ENCODE results near the gene SLC24A3.

Gene SLC24A3

DNA sequence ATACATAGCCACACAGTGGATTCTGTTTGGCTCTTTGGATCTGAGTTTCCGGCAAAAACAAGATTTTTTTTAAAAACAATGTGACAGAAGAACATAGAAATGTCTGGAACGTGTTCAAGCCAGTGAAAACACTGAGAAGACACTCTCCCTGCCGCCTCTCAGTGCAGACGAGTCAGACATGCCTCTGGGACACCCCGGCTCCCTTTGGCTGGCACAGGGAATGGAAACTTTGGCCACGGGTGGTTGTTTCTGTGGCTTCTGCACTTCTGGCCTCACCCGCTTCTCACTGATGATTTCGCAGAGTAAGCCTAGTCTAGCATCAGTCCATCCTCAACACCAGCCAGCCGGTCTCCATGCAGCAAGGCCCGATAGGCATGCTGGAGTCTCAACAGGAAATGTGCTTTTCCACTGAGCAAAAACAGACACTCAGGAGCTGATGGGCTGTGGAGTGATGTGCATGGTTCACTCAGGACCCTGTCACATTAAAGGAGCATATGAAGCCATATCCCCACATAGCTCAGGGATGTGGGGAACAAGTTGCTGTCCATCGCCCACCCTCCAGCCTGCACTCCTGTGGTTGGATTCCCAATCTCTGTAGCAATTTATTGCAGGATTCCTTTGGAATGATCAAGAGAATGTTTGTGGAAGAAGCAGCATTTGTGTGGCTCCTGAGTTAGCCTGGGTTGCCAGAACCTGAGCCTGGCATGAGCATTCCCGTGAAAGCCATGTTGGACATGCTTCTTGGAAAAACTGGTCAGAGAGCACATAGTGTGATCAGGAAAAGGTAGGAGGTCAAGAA, 283.7 kb downstream of the SLC24A3 start:
- Mint-ChIP-seq H3K36me3 (ENCODE audit: low read depth) (no peaks in the 10 kb centered on the region), H3K4me3 (no peak overlapping the region), H3K27me3 (no peaks in the 10 kb centered on the region), H3K27ac (no peak overlapping the region), H3K9me3 (no peaks in the 10 kb centered on the region), H3K4me1 (ENCODE audit: low read depth) (peaks cover 8% of the 10 kb centered on the region)
- intact Hi-C loops (cut with micrococcal nuclease) = no loop called here

DNA sequence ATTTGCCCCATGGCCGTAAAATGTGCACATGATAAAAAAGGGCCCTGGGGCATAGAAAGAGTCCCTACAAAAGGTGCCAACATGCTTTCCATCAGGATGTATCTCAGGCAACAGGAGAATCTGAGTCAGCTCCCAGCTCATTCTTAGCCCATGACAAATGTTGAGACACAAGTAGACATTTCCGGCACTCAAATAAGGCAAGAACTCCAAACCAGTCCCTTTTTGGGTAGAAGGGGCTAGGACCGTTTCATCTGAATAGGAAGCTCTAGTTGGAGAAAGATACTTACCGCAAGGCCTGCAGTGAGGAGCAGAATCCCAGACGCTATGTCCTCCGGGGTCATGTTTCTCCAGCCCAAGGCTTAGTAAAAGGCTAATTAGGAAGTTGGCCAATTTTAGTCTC, 284.6 kb downstream of the SLC24A3 start:
- Mint-ChIP-seq H3K4me1 (ENCODE audit: low read depth) (peaks cover 8% of the 10 kb centered on the region), H3K27me3 (no peaks in the 10 kb centered on the region), H3K9me3 (no peaks in the 10 kb centered on the region), H3K4me3 (no peak overlapping the region), H3K36me3 (ENCODE audit: low read depth) (no peaks in the 10 kb centered on the region), H3K27ac (no peak overlapping the region)
- intact Hi-C loops (cut with micrococcal nuclease) = no loop called here

DNA sequence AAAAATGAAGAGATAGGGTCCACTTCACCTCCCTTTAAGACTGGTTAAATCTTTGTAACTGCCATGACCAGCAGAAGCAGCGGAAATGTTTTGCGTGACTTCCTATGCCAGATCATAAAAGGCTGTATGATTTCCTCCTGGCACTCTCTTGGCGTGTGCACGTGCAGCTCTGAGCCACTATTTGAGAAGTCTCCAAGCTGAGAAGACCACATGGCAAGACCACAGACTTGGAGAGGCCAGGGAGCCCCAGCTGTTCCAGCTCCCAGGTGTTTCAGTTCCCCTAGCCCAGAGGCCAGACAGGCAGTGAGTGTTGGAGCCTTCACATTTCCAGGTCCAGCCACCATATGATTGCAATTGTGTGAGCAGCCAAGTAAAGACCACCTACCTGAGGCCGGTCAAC, 286.3 kb downstream of the SLC24A3 start:
- Mint-ChIP-seq H3K27me3 (no peaks in the 10 kb centered on the region), H3K4me1 (ENCODE audit: low read depth) (peaks cover 8% of the 10 kb centered on the region), H3K4me3 (no peak overlapping the region), H3K36me3 (ENCODE audit: low read depth) (no peaks in the 10 kb centered on the region), H3K27ac (no peak overlapping the region), H3K9me3 (no peaks in the 10 kb centered on the region)
- intact Hi-C loops (cut with micrococcal nuclease) = no loop called here

DNA sequence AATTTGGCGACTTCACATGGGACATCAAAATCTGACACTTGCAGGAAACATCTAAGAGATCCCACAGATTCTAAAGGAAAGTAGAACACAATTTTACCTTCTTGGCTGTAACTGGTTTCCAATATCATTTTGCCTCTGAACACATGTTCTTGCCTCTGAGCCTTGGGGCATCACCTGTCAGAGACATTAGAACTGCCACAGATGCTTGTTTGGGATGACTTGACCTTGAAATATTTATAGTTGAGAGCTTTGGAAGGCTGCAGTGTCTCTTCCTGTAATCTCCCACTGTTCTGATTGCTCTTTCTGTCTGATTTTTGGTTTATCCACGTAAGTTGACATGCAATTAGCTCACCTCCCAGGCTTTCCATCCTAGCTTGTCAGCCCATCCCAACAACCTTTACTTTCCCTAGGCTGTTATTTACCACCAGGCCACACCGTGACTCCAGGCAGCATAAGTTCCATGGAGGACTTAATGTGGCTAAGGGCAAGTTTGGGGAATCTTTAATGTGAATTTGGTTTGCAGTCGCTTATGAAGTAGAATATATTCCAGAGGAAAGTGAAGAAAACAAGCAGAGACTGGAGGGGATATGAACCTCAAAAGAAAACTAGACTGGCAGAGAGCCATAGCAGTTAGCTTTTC, 289.2 kb downstream of the SLC24A3 start:
- H3K36me3 Mint-ChIP-seq (ENCODE audit: low read depth) = no peaks in the 10 kb centered on the region
- H3K4me3 Mint-ChIP-seq = no peak overlapping the region
- H3K4me1 Mint-ChIP-seq (ENCODE audit: low read depth) = peaks cover 8% of the 10 kb centered on the region
- H3K27me3 Mint-ChIP-seq = no peaks in the 10 kb centered on the region
- no peak overlapping the region for H3K27ac Mint-ChIP-seq
- H3K9me3 Mint-ChIP-seq = no peaks in the 10 kb centered on the region
- intact Hi-C loops (cut with micrococcal nuclease) = no loop called here

DNA sequence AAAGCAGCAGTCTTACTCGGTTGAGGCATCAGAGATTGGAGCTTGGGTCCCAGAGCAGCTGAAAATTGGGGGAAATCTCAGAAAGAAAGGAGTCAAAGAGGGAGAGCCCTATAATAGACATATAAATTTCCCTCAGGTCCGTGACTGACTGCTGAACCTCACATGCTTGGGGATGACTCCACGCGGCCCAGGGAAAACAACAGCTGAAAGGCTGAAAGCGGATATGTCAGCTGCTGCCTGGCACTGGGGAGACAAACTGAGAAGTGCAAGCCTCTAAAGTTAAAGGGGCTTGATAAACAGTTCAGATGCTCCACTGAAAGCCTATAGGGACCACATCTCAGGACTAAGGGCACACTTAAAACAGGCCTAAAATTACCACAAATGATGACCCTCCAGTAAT, 289.7 kb downstream of the SLC24A3 start:
- intact Hi-C loops (cut with micrococcal nuclease) = no loop called here
- no peak overlapping the region for H3K27ac Mint-ChIP-seq
- H3K36me3 Mint-ChIP-seq (ENCODE audit: low read depth) = no peaks in the 10 kb centered on the region
- H3K9me3 Mint-ChIP-seq = no peaks in the 10 kb centered on the region
- no peak overlapping the region for H3K4me3 Mint-ChIP-seq
- no peaks in the 10 kb centered on the region for H3K27me3 Mint-ChIP-seq
- H3K4me1 Mint-ChIP-seq (ENCODE audit: low read depth) = peaks cover 8% of the 10 kb centered on the region

DNA sequence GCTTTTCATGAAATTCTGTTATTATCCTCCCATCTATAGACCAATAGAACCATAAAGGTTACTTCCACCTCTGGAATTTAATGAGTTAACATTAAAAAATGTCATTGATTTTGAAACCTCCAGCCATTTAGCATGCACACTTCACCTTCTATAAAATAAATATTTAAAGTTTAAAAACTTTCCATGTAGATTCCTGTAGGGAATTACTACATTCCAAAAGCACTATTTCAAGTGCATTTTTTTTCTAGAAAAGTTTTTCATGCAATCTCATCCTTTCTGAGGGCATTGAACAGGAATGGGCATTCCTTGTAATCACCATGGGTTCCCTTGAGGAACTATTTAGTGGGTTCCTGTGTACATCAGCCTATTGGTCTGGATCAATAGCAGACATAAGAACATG, 291.8 kb downstream of the SLC24A3 start:
- H3K36me3 Mint-ChIP-seq (ENCODE audit: low read depth) = no peaks in the 10 kb centered on the region
- no peaks in the 10 kb centered on the region for H3K9me3 Mint-ChIP-seq
- no peak overlapping the region for H3K4me3 Mint-ChIP-seq
- intact Hi-C loops (cut with micrococcal nuclease) = no loop called here
- H3K4me1 Mint-ChIP-seq (ENCODE audit: low read depth) = no peaks in the 10 kb centered on the region
- H3K27me3 Mint-ChIP-seq = no peaks in the 10 kb centered on the region
- H3K27ac Mint-ChIP-seq = no peak overlapping the region

DNA sequence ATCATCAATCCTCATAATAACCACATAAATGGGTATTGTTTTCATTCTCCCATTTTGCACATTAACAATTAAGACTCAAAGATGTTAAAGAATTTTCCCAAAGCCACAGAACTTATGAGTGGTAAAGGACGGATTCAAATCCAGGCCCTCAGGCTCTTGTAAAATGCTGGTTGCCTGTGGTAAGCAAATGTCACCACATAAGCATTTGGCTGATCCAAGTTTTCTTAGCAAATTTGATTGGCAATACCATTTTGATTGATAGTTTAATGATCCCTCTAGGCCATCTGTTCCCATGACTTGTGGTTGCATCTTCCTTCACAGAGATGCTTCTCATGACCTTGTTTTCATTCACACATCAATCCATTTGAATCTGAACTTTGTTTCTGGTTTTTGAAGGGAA, 293.6 kb downstream of the SLC24A3 start:
- Mint-ChIP-seq H3K4me1 (ENCODE audit: low read depth) (no peaks in the 10 kb centered on the region), H3K27ac (no peak overlapping the region), H3K4me3 (no peak overlapping the region), H3K9me3 (no peaks in the 10 kb centered on the region), H3K27me3 (no peaks in the 10 kb centered on the region), H3K36me3 (ENCODE audit: low read depth) (no peaks in the 10 kb centered on the region)
- intact Hi-C loops (cut with micrococcal nuclease) = no loop called here

DNA sequence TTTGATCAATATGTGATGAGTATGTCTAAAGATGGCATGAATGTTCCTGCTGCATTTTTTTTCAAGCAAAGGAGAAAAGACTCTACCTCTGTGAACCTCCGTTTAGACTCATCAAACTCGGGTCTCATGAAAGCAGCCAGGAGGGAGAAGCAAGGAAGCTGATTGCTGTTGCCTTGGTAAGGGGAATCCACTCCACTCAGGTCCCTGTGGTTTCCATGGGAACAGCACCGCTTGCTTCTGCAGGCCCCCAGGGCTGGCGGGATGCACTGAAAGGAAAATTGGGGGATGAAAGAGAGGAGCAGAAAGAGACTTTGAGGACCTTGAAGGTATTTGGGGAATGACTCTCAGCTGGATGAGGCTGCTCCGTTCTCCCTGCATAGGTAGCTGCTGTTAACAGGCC, 296.0 kb downstream of the SLC24A3 start:
- Mint-ChIP-seq H3K9me3 (no peaks in the 10 kb centered on the region), H3K4me3 (no peak overlapping the region), H3K4me1 (ENCODE audit: low read depth) (no peaks in the 10 kb centered on the region), H3K36me3 (ENCODE audit: low read depth) (no peaks in the 10 kb centered on the region), H3K27ac (no peak overlapping the region), H3K27me3 (no peaks in the 10 kb centered on the region)
- intact Hi-C loops (cut with micrococcal nuclease) = no loop called here

DNA sequence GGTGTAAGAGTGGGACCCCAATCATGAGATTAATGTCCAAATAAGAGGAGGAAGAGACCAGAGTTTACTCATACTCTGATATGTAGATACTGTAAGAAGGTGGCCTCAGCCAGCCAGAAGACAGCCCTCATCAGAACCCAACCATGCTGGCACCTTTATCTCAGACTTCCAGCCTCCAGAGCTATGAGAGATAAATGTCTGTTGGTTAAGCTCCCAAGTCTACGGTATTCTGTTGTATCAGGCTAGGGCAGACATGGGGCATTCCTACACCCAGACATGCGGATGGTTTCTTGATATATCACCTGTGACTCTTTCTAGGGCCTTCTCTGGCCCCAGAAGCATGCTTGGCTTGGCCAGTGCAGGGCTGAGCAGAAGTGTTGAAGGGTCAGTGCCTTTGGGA, 298.2 kb downstream of the SLC24A3 start:
- Mint-ChIP-seq H3K4me1 (ENCODE audit: low read depth) (no peaks in the 10 kb centered on the region), H3K36me3 (ENCODE audit: low read depth) (no peaks in the 10 kb centered on the region), H3K9me3 (no peaks in the 10 kb centered on the region), H3K27me3 (no peaks in the 10 kb centered on the region), H3K27ac (no peak overlapping the region), H3K4me3 (no peak overlapping the region)
- intact Hi-C loops (cut with micrococcal nuclease) = no loop called here

DNA sequence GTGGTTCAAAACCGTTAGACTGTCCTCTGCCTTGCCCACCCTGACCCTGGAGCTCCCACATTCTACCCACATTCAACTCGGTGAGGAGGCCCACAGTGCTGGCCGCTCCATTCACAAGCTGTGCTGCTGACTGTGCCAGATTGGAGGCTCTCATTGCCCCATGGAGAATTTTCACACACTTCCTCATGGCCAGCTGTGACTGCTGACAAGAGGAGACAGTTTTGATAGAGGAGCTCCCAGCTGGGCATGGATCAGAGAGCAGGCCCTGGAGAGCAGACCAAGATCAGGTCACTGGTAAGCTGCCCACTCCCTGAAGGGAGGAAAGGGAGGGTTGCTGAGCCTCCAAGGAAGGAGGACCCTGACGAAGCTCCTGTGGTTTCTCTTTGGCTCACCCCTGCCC, 299.5 kb downstream of the SLC24A3 start:
- H3K4me3 Mint-ChIP-seq = no peak overlapping the region
- intact Hi-C loops (cut with micrococcal nuclease) = no loop called here

DNA sequence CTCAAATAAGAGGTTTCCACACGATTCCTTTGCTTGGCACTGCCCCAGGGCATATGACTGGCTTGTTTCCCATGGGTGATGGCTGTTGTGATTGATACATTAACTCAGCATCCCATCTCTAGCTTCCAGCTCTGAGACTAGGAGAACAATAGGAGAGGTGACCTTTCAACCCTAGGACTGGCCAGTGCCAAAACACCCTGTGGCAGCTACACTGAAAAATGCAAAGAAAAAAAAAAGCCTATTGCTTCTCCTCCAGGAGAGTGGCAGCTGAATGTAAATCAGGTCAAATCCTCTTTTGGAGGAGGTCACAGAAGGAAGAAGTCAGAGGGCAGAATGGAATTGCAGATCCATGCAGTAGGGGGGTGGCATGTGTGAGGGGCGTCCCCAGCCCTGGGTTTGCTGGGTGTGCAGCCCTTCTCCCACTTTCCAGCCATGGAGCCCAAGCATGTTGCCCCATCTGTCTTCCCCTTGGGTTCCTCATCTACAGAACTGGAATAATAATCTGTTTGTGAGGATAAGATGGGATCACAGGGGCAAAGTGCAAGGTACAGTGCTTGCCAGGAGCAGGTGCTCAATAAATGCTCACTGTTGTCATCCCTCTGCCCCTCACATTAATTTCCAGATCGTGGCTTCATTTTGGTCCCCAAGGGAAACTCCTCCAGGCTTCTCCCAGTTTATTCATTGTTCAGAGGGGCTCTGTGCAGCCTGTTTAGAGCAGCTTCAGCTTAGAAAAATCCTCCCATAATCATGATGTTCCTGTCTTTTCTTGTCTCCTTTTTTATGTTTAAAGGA, 300.6 kb downstream of the SLC24A3 start:
- Mint-ChIP-seq H3K27ac (no peak overlapping the region), H3K36me3 (ENCODE audit: low read depth) (no peaks in the 10 kb centered on the region), H3K27me3 (no peaks in the 10 kb centered on the region), H3K4me1 (ENCODE audit: low read depth) (no peaks in the 10 kb centered on the region), H3K4me3 (no peak overlapping the region), H3K9me3 (no peaks in the 10 kb centered on the region)
- intact Hi-C loops (cut with micrococcal nuclease) = no loop called here

More for the DNA sequence above, 299.5 kb downstream of the SLC24A3 start:
- H3K4me1 Mint-ChIP-seq (ENCODE audit: low read depth) = no peaks in the 10 kb centered on the region
- no peaks in the 10 kb centered on the region for H3K9me3 Mint-ChIP-seq
- no peak overlapping the region for H3K27ac Mint-ChIP-seq
- H3K36me3 Mint-ChIP-seq (ENCODE audit: low read depth) = no peaks in the 10 kb centered on the region
- H3K27me3 Mint-ChIP-seq = no peaks in the 10 kb centered on the region

DNA sequence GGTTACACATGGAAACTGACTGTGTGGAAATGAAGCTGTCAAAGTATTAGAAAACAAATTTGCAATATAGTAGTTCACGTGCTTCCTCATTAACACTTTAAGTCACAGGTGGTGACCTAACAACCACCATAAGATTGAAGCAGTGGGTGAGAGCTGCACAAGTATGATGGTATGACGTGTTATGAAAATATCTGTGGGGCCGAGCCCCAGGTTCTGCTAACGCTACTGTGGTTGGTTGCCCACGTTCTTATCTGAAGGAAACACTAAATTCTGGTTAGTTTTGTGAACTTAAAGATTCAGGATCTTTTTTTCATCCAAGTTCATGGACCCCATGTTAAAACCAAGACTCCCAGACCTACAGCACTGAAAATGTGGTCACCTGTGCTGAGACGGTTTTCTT, 302.6 kb downstream of the SLC24A3 start:
- intact Hi-C loops (cut with micrococcal nuclease) = no loop called here
- no peaks in the 10 kb centered on the region for H3K27me3 Mint-ChIP-seq
- H3K9me3 Mint-ChIP-seq = no peaks in the 10 kb centered on the region

DNA sequence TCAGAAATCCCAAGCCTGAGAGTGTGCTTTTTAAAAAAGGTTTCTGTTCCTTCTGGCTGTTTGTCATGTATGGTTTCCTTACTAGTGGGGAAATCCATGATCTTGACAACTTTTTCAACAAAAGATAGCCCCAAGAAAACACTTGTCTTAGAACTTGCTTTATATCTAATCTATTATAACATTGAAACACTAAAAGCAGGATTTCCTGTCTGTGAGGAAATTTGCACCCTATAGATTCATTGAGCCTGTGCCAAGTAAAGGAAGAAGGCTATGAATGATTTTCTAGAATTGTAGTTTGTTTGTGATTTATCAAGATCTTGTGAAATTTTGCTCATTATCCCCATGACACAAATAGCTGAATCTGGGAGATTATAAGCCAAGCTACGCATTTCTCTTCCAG, 307.0 kb downstream of the SLC24A3 start:
- Mint-ChIP-seq H3K4me1 (ENCODE audit: low read depth) (peaks cover 17% of the 10 kb centered on the region), H3K9me3 (no peaks in the 10 kb centered on the region)

More for the DNA sequence above, 302.6 kb downstream of the SLC24A3 start:
- Mint-ChIP-seq H3K4me3 (no peak overlapping the region), H3K27ac (no peak overlapping the region), H3K4me1 (ENCODE audit: low read depth) (peaks cover 5% of the 10 kb centered on the region), H3K36me3 (ENCODE audit: low read depth) (no peaks in the 10 kb centered on the region)

DNA sequence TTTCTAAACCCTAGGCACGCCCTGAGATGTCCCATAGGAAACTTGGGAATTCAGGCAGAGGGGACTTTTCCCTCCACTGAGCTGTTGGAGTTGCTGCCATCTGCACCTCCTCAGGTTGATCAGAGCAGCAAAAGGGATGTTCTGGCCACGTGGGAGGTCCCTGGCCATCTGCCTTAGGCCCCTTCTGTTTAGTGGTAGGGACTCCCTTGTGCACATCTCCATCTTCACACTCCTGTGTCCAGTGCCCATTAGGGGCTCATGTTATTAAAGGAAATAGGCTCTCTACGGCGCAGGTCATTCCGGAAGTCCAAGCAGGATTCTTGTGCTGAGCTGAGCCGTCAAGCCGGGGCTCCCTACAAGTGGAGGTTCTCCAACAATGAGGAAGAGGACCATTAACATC, 307.8 kb downstream of the SLC24A3 start:
- H3K4me1 Mint-ChIP-seq (ENCODE audit: low read depth) = peaks cover 17% of the 10 kb centered on the region
- no peaks in the 10 kb centered on the region for H3K27me3 Mint-ChIP-seq
- no peaks in the 10 kb centered on the region for H3K9me3 Mint-ChIP-seq
- intact Hi-C loops (cut with micrococcal nuclease) = no loop called here
- H3K27ac Mint-ChIP-seq = no peak overlapping the region
- no peak overlapping the region for H3K4me3 Mint-ChIP-seq
- no peaks in the 10 kb centered on the region for H3K36me3 Mint-ChIP-seq (ENCODE audit: low read depth)

More for the DNA sequence above, 307.0 kb downstream of the SLC24A3 start:
- Mint-ChIP-seq H3K36me3 (ENCODE audit: low read depth) (no peaks in the 10 kb centered on the region), H3K4me3 (no peak overlapping the region), H3K27ac (no peak overlapping the region), H3K27me3 (no peaks in the 10 kb centered on the region)
- intact Hi-C loops (cut with micrococcal nuclease) = no loop called here

Data from dendritic cell treated with granulocyte-macrophage colony-stimulating factor and Interleukin-4, amounts not matched to agents 40 ng/mL and 50 ng/mL, for 4 days (primary cell).